Peyer's patch (tissue), 4 donors: ENCODE results near the gene EHD1. TPM values are rescaled to one million over a fixed set of nuclear protein-coding genes. Genes with fewer than 3 reads are reported as not detected.

Source experiments
- DNase-seq, 3 donors: peaks; one replicate each; pipeline ENCODE4 v3.0.0-alpha.2; 2017 to 2019
- H3K27ac ChIP-seq, 4 donors: fragments of 200-600 bp; sonication (generic); one replicate each; pipeline ENCODE4 v1.5.1; 2016 to 2019
- H3K27me3 ChIP-seq, 2 donors: fragments of 200-600 bp; sonication (generic); one replicate each; pipeline ENCODE4 v1.5.1; 2019
- H3K36me3 ChIP-seq, 3 donors: fragments of 200-600 bp; sonication (generic); one replicate each; pipeline ENCODE4 v1.5.1; 2016 to 2019
- H3K4me1 ChIP-seq, 4 donors: fragments of 200-600 bp; sonication (generic); one replicate each; pipeline ENCODE4 v1.5.1; 2016 to 2019
- H3K4me3 ChIP-seq, 4 donors: fragments of 200-600 bp; sonication (generic); 1 replicate in 3 of 4; 2 replicates in 1 of 4; pipeline ENCODE4 v1.5.1; 2016 to 2019; ENCODE audit warnings: mild to moderate bottlenecking in 1 of 4
- H3K9me3 ChIP-seq, 4 donors: fragments of 200-600 bp; sonication (generic); one replicate each; pipeline ENCODE4 v1.5.1; 2016 to 2019; ENCODE audit warnings: mild to moderate bottlenecking in 1 of 4
- POLR2A ChIP-seq, 2 donors: fragments of 450-650 bp; IDR thresholded peaks; one replicate each; pipeline ENCODE4 v1.5.1; 2017; ENCODE audit warnings: antibody characterized with exemption in 2 of 2, mild to moderate bottlenecking in 2 of 2, moderate library complexity in 2 of 2
- total RNA-seq, 4 donors: library from RNA; depleted of rRNA; stranded (reverse); fragments of >200 nt; gene quantifications; one replicate each; pipeline ENCODE4 v1.1.0, GENCODE V29; 2016
- TF ChIP-seq, protein P1 (sequence below), 6 experiments: fragments of 450-650 bp in 4 of 6; fragments of 200-600 bp in 2 of 6; sonication (generic) in 1 of 6; IDR thresholded peaks; one replicate each; pipeline ENCODE4 v1.5.1; 2017 to 2019; ENCODE audit warnings: antibody characterized with exemption in 6 of 6, mild to moderate bottlenecking in 3 of 6, moderate library complexity in 1 of 6

The EHD1 gene
- total RNA-seq, 4 donors from 2014 or later = 56.2 to 185 (median 98.6) TPM

DNA sequence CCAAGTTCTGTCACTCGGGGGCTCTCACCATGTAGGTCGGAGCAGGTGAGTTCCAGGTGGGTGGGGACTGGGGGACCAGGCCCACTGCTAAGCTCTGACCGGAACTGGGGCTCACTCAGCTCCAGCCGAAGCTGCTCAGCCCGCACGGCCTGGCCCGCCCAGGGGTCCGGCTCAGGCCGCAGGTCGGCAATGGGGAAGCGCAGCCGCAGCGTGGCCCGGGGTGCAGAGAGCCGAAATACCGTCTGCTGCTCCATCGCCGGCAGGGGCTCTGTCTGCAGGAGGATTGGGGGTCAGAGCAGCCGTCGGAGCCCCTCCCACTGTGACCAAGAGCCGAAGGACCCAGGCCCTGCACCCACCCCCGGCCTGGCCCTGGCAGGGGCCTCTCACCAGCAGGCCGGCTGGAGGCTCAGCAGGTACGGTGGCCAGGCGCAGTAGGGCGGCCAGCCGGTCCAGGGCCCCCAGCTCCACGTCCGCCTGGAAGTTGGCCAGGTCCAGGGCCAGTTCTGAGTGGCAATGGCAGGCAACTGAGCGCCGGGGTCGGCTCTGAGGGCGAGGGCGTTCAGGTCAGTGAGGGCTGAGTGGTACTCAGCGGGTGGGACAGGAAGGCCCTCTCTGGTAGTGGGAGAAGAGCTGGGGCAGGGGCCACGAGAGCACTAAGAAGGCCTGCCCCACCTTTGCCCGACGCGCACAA lies 31.4 kb upstream of the EHD1 start:
- peaks cover 0 to 96% (median 0%) of the 10 kb centered on the region in 3 donors for H3K36me3 ChIP-seq

GRCh38 chr11:64908766-64909165 lies 30.3 kb upstream of the EHD1 start:
- TF ChIP-seq POLR2A (IDR thresholded peaks at IDR 0.05) = no peak
- TF ChIP-seq, protein P1, sequence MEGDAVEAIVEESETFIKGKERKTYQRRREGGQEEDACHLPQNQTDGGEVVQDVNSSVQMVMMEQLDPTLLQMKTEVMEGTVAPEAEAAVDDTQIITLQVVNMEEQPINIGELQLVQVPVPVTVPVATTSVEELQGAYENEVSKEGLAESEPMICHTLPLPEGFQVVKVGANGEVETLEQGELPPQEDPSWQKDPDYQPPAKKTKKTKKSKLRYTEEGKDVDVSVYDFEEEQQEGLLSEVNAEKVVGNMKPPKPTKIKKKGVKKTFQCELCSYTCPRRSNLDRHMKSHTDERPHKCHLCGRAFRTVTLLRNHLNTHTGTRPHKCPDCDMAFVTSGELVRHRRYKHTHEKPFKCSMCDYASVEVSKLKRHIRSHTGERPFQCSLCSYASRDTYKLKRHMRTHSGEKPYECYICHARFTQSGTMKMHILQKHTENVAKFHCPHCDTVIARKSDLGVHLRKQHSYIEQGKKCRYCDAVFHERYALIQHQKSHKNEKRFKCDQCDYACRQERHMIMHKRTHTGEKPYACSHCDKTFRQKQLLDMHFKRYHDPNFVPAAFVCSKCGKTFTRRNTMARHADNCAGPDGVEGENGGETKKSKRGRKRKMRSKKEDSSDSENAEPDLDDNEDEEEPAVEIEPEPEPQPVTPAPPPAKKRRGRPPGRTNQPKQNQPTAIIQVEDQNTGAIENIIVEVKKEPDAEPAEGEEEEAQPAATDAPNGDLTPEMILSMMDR (IDR thresholded peaks at IDR 0.05) = no peak
- Histone ChIP-seq H3K4me1 (no peaks in the 10 kb centered on the region), H3K27me3 (no peaks in the 10 kb centered on the region), H3K36me3 (peaks cover 0 to 98% (median 0%) of the 10 kb centered on the region in 3 donors), H3K4me3 (no peak overlapping the region), H3K27ac (no peak overlapping the region), H3K9me3 (no peaks in the 10 kb centered on the region)
- no peak for DNase-seq

More for the DNA sequence above, 31.4 kb upstream of the EHD1 start:
- H3K4me3 ChIP-seq = no peak overlapping the region
- H3K9me3 ChIP-seq = no peaks in the 10 kb centered on the region
- no peak for DNase-seq
- no peak for TF ChIP-seq POLR2A (IDR thresholded peaks at IDR 0.05)
- TF ChIP-seq, protein P1 (IDR thresholded peaks at IDR 0.05) = no peak
- no peaks in the 10 kb centered on the region for H3K4me1 ChIP-seq
- H3K27me3 ChIP-seq = no peaks in the 10 kb centered on the region
- H3K27ac ChIP-seq = no peak overlapping the region

DNA sequence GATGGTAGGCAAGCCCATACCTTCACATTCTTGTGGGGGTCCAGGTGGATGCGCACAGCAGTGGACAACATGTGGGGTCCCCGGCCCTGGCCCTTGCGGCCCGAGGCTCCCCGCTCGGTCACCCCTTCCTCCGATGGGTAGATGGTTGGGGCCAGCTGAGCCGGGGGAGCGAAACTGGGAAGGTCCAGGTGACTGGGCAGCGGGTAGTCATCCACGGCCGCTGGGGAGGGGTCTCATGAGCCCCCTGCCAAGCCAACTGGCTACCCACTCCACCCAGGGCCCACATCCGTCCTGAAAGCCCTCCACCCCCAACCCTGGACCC lies 27.9 kb upstream of the EHD1 start:
- Histone ChIP-seq H3K27ac (no peak overlapping the region), H3K27me3 (no peaks in the 10 kb centered on the region), H3K9me3 (no peaks in the 10 kb centered on the region), H3K4me1 (no peaks in the 10 kb centered on the region), H3K36me3 (peaks cover 0 to 98% (median 0%) of the 10 kb centered on the region in 3 donors), H3K4me3 (no peak overlapping the region)
- DNase-seq = no peak
- TF ChIP-seq POLR2A (IDR thresholded peaks at IDR 0.05) = no peak
- TF ChIP-seq, protein P1 (IDR thresholded peaks at IDR 0.05) = no peak

DNA sequence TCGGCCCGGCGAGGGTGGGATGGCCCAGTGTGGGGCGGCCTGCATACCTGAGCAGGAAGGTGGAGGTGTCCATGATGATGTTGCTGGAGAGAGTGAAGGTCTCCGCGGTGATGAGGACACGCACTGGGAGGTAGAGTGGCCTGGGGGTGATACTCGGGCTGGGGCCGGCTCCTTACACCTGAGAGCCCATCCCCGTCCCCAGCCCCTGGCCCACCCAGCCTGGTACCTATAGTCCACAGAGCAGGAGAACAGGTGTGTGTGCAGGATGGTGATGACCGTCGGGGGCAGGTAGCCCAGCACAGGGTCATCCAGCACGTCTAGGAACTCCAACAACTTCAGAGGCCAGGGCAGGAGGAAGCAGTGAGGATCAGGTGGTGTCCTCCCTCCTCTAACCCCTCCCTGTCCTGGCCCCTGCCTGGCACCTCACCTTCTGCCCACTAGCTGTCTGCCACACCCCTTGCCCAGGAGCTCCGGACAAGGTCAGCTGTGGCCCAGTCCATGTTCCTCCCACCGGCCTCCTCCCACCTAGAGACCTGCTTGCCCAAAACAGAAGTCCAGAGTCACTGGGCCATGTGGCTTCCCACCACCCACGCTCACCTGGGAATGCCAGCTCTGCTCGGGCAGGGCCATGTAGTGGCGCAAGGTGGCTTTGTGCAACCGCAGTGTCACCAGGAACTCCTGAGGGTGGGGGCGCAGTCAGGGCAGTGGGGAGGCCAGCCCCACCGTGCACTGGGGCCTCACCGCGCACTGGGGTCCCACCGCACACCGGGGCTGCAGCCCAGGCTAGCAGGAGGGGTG lies 27.3 kb upstream of the EHD1 start:
- no peak for DNase-seq
- H3K36me3 ChIP-seq = peaks cover 0 to 98% (median 0%) of the 10 kb centered on the region in 3 donors
- H3K9me3 ChIP-seq = no peaks in the 10 kb centered on the region
- no peak overlapping the region for H3K4me3 ChIP-seq
- TF ChIP-seq, protein P1 (IDR thresholded peaks at IDR 0.05) = no peak
- no peak for TF ChIP-seq POLR2A (IDR thresholded peaks at IDR 0.05)
- no peaks in the 10 kb centered on the region for H3K27me3 ChIP-seq
- no peaks in the 10 kb centered on the region for H3K4me1 ChIP-seq
- H3K27ac ChIP-seq = no peak overlapping the region

- Histone ChIP-seq H3K4me1 (no peaks in the 10 kb centered on the region), H3K4me3 (no peak overlapping the region), H3K9me3 (no peaks in the 10 kb centered on the region), H3K27ac (no peak overlapping the region), H3K36me3 (peaks cover 0 to 96% (median 0%) of the 10 kb centered on the region in 3 donors), H3K27me3 (no peaks in the 10 kb centered on the region)
- no peak for DNase-seq
- TF ChIP-seq POLR2A (IDR thresholded peaks at IDR 0.05) = no peak
- TF ChIP-seq, protein P1 (IDR thresholded peaks at IDR 0.05) = no peak
These were observed 24.9 kb upstream of the EHD1 start for GRCh38 chr11:64903291-64903833.
